ENCODE results near the gene ZNF557.
"Not testable (repeated sequence)": the region's sequence is repeated elsewhere in the genome, so short reads cannot be mapped to it uniquely, and the experiment has no call there.

The ZNF557 gene

GRCh38 chr19:7069042-7069903 lies at the start of gene ZNF557:
Gene ZNF557 (plus strand): TSS chr19:7069703. CDS start chr19:7075075, 5,372 bp downstream.
- DNase-seq = peak; percentile 82

GRCh38 chr19:7021331-7021730 lies 48.2 kb upstream of the ZNF557 start, which contains the start of gene MBD3L2B:
Gene MBD3L2B (minus strand): TSS chr19:7021431. CDS start chr19:7021397, 34 bp downstream.
- not testable (repeated sequence) for DNase-seq

- not testable (repeated sequence) for DNase-seq
These were observed 40.7 kb upstream of the ZNF557 start for GRCh38 chr19:7028790-7029189.

GRCh38 chr19:7030278-7030677 lies 39.2 kb upstream of the ZNF557 start, which contains the start of gene MBD3L5:
Gene MBD3L5 (plus strand): TSS chr19:7030578. CDS start chr19:7030612, 34 bp downstream.
- not testable (repeated sequence) for DNase-seq

- DNase-seq = not testable (repeated sequence)
These were observed 29.4 kb upstream of the ZNF557 start, which contains the start of gene MBD3L4 for GRCh38 chr19:7040079-7040478. Gene MBD3L4 (minus strand): TSS chr19:7040179. CDS start chr19:7040144, 35 bp downstream.

GRCh38 chr19:7041563-7041962 lies 27.9 kb upstream of the ZNF557 start:
- DNase-seq = not testable (repeated sequence)

- DNase-seq = not testable (repeated sequence)
These were observed 20.5 kb upstream of the ZNF557 start, which contains the start of gene MBD3L2 for GRCh38 chr19:7049021-7049420. Gene MBD3L2 (plus strand): TSS chr19:7049321. CDS start chr19:7049374, 53 bp downstream.

- not testable (repeated sequence) for DNase-seq
These were observed 18.1 kb upstream of the ZNF557 start for GRCh38 chr19:7051421-7051820.

GRCh38 chr19:7052896-7053295 lies 16.6 kb upstream of the ZNF557 start:
- DNase-seq = not testable (repeated sequence)

- DNase-seq = not testable (repeated sequence)
These were observed 14.7 kb upstream of the ZNF557 start for GRCh38 chr19:7054635-7055368.

- not testable (repeated sequence) for DNase-seq
These were observed 13.8 kb upstream of the ZNF557 start for GRCh38 chr19:7055679-7056078.

- not testable (repeated sequence) for DNase-seq
These were observed 13.1 kb upstream of the ZNF557 start for GRCh38 chr19:7056371-7056770.

GRCh38 chr19:7058576-7058975 lies 10.9 kb upstream of the ZNF557 start, which contains the start of gene MBD3L3:
Gene MBD3L3 (minus strand): TSS chr19:7058676. CDS start chr19:7058605, 71 bp downstream.
- DNase-seq = not testable (repeated sequence)

GRCh38 chr19:7059977-7060376 lies 9.5 kb upstream of the ZNF557 start:
- DNase-seq = not testable (repeated sequence)

GRCh38 chr19:7063339-7063738 lies 6.2 kb upstream of the ZNF557 start:
- DNase-seq = no peak

GRCh38 chr19:7063764-7064418 lies 5.6 kb upstream of the ZNF557 start:
- no peak for DNase-seq

GRCh38 chr19:7067122-7067521 lies 2.4 kb upstream of the ZNF557 start:
- DNase-seq = not testable (repeated sequence)

- no peak for DNase-seq
These were observed 1.8 kb upstream of the ZNF557 start for GRCh38 chr19:7067716-7068115.

GRCh38 chr19:7068599-7068998 lies 904 bp upstream of the ZNF557 start:
- DNase-seq = no peak

GRCh38 chr19:7069904-7070226 lies 362 bp downstream of the ZNF557 start:
- DNase-seq = no peak

- no peak for DNase-seq
These were observed 3.0 kb downstream of the ZNF557 start for GRCh38 chr19:7072541-7072940.

GRCh38 chr19:7074705-7075282 lies 5.3 kb downstream of the ZNF557 start:
- DNase-seq = no peak

Measured in NCI-H510A (cell line).